GM18870 (cell line): ENCODE results near the gene PDE6G.
"Not testable (repeated sequence)": the region's sequence is repeated elsewhere in the genome, so short reads cannot be mapped to it uniquely, and the experiment has no call there.

Experiments used
- ATAC-seq: cut with Tn5 transposase; IDR thresholded peaks from one replicate; pipeline ENCODE4 v1.9.1; 2021; ENCODE audit warnings: moderate library complexity; ENCODE audit not compliant: unreplicated experiment

PDE6G gene

DNA sequence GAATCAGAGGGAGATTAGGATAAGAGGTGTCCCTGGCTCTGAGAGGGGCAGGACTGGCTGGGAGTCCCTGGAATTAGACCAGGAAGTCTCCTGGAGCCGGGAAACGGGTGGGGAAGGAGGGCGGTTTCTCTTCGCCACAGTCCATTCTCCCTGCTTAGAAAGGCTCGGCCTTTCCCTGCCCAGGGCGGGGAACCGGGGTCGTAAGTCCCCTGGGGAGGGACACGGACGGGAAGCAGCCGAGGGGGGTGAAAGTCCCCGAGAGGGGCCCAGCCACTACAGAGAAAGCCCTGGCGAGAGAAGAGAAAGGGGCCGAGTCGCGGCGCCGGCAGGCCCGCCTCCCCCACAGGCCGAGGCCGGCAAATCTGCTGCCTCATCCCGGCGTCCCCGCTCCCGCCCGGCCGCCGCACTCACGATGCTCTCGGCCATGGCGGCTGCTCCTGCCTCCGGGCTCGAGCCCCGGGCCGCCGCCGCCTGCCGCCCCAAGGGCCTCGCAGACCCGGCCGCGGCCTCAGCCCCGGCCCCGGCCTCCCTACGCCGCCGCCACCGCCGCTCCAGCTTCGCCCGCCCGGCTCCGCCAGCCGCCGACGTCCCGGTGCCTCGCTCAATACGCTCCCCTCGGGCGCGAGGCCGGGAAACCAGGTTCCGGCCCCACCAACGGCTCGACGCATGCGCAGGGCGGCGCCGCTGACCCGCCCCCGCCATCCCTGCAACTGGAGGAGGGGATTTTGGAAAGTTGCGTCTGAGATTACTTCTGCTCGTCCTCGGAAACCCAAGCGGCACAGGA lies 19.6 kb downstream of the PDE6G start, which contains the start of the genes NPLOC4 and TSPAN10:
Gene NPLOC4, minus strand, starts transcription at position 608 of the 784 bp plus-strand sequence. Its CDS starts 182 bp downstream, at position 426.
Gene TSPAN10, plus strand, starts transcription at position 692 of the 784 bp plus-strand sequence. CDS start 5,217 bp downstream, outside the sequence.
- peak; percentile 60 for ATAC-seq

- ATAC-seq = no peak
Measured at GRCh38 chr17:81635973-81636504, 20.3 kb downstream of the PDE6G start.

DNA sequence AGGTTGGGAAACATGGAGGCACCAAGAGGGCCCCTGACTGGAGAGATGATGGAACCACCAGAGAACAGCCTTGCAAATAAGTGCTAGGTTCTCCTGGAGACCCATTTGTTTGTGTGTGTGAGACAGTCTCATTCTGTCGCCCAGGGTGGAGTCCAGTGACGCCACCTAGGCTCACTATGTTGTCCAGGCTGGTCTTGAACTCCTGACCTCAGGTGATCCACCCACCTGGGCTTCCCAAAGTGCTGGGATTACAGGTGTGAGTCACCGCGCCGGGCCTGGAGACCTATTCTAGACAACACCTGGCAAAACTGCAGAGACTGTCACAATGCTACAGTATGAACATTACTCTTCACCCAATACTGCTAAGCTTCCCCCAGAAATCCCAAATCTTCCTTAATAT lies 20.9 kb downstream of the PDE6G start:
- no peak for ATAC-seq

GRCh38 chr17:81631482-81631881 lies 24.9 kb downstream of the PDE6G start:
- no peak for ATAC-seq

- ATAC-seq = no peak
Measured at GRCh38 chr17:81630274-81630673, 26.1 kb downstream of the PDE6G start.

GRCh38 chr17:81621494-81622130 lies 34.7 kb downstream of the PDE6G start:
- ATAC-seq = no peak

DNA sequence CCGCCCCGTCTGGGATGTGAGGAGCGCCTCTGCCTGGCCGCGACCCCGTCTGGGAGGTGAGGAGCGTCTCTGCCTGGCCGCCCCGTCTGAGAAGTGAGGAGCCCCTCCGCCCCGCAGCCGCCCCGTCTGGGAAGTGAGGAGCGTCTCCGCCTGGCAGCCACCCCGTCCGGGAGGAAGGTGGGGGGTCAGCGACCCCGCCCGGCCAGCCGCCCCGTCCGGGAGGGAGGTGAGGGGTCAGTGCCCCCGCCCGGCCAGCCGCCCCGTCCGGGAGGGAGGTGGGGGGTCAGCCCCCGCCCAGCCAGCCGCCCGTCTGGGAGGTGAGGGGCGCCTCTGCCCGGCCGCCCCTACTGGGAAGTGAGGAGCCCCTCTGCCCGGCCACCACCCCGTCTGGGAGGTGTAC lies 38.0 kb downstream of the PDE6G start:
- not testable (repeated sequence) for ATAC-seq

GRCh38 chr17:81616877-81617276 lies 39.5 kb downstream of the PDE6G start:
- no peak for ATAC-seq

DNA sequence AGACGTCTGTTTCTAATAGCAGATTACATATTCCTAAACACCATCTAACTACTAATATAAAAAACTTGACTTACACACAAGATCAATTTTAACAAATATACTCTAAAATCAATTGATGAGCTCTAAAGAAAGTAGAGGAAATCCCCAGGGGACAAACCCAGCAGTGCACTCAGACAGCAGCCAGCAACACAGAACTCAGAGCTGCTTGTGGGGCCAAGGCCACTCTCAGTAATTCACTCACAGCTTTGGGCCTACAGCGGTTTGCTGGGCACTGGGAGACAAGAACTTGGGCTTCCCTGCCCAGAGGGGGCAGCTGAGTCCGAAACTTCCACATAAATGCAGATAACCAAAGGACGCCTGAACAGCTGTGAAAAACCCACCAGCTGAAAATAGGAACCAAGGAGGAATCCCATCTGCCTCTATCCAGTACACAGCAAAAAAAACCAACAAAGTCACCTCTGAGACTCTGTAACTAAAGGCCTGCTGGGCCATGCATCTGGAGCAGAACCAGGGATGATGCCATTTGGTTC lies 40.9 kb downstream of the PDE6G start:
- no peak for ATAC-seq

GRCh38 chr17:81612172-81612970 lies 44.0 kb downstream of the PDE6G start:
- no peak for ATAC-seq

GRCh38 chr17:81609541-81610311 lies 46.6 kb downstream of the PDE6G start:
- ATAC-seq = no peak

DNA sequence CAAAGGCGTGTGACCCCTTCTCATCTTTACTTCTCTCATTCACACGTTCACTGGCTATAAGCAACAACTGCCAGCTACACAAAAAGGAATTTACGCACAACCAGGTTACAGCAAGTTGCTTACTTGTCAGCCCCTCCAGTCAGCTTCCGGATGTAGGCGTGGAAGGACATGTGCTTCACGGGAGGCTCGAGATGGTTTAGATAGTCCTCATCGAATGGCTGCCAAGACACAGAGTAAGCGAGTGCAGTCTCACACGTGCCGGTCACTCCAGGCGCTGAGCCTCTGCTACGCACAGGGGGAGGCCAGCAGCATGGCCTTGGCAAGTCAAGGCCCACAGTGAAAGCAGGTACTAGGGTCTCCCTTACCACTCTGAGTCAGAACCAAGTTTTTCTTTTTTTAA lies 47.7 kb downstream of the PDE6G start:
- no peak for ATAC-seq

GRCh38 chr17:81608082-81608481 lies 48.3 kb downstream of the PDE6G start:
- no peak for ATAC-seq

DNA sequence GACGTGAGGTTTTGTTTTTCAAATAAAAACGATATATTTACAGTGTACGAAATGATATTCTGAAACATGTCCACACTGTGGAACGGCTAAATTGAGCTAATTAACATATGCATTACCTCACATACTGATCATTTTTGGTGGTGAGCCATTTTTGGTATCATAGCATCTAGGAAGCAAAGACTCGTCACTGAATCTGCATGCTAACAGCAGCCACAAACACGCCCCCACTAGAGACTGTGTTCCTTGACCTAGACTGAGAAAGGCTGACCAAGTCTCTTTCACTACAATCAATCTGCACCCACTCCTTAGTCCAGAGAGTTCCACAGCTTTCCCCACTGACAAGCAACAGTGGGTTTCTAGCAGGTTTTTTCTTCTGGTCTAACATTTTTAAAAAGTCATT lies 48.9 kb downstream of the PDE6G start:
- no peak for ATAC-seq

- no peak for ATAC-seq
Measured at GRCh38 chr17:81603846-81604610, 52.3 kb downstream of the PDE6G start.

DNA sequence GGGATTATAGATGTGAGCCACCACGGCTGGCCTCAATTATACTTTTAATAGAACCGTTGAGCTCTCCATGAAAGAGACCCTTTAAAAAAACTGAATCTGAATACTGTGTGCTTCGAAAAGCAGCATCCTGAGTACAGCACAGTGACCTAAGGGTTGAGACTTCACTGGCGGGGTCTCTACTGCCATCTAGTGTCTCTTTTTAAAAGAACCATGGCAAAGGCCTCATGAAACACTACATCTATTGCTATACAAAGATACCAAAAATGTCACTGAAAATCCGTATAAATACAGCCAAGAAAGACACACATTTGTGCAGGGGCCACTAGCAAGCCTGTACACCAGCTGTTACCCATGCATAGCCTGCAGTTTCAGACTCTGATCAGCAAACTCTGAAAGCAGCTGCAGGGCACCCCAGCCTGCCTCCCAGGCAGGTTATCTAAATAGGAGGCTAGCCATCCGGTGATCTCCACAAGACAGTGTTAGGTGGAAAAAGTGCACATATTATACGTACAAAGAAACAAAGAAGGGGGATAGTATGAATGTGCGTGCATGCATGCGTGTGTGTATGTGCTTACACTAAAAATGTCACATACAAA lies 54.7 kb downstream of the PDE6G start:
- ATAC-seq = no peak
